Measurements from ENCODE around the gene FKBP15. TPM values are rescaled to one million over a fixed set of nuclear protein-coding genes. Genes with fewer than 3 reads are reported as not detected.

Gene FKBP15
- total and polyA plus RNA-seq, 2 of the 8 experiments (the other 6 are each of a cell fraction or from before 2014, with no cell fraction given), result 9.9 to 13.8 TPM

DNA sequence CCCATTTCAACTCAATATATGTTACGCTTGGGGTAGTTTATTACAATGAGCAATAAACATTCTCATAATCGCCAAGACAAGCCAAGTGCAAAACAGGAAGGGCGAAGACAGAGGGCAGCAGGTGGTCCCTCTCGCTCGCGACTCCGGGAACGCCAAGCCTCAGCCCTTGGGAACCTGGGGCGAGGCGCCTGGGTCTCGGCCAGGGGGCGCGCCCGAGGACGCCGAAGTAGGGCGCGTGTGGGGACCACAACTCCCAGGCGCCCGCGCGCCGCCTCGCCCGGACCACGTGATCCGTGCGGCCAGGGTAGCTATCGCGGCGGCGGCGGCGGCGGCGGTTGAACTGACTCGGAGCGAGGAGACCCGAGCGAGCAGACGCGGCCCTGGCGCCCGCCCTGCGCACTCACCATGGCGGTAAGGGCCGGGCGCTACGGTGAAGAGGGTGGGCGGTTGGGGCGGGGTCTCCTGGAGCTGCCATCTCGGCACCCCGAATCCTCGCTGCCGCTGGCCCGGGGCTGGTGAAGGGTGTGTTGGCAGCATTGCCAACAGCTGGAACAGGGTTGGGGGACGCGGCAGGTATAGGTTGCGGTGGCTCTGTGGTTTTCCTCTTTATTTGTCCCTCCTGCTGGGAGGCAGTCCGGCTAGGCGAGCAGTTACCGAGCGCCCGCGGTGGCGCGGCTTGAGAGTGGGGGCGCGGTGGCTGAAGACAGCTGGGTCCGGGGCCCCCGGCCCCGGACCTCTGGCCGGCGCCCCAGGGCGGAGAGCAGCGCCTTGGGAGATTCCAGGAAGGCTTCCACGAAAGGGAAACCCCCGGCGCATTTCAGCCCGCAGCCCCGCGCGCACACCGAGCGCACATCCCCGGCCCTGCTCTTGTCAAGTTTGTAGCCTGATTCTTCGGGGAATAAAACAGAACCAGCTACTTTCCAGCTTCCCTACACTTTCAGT is 70.1 kb downstream of the FKBP15 start, which contains the start of gene SLC31A2 (continued):
- TF ChIP-seq, protein P1, sequence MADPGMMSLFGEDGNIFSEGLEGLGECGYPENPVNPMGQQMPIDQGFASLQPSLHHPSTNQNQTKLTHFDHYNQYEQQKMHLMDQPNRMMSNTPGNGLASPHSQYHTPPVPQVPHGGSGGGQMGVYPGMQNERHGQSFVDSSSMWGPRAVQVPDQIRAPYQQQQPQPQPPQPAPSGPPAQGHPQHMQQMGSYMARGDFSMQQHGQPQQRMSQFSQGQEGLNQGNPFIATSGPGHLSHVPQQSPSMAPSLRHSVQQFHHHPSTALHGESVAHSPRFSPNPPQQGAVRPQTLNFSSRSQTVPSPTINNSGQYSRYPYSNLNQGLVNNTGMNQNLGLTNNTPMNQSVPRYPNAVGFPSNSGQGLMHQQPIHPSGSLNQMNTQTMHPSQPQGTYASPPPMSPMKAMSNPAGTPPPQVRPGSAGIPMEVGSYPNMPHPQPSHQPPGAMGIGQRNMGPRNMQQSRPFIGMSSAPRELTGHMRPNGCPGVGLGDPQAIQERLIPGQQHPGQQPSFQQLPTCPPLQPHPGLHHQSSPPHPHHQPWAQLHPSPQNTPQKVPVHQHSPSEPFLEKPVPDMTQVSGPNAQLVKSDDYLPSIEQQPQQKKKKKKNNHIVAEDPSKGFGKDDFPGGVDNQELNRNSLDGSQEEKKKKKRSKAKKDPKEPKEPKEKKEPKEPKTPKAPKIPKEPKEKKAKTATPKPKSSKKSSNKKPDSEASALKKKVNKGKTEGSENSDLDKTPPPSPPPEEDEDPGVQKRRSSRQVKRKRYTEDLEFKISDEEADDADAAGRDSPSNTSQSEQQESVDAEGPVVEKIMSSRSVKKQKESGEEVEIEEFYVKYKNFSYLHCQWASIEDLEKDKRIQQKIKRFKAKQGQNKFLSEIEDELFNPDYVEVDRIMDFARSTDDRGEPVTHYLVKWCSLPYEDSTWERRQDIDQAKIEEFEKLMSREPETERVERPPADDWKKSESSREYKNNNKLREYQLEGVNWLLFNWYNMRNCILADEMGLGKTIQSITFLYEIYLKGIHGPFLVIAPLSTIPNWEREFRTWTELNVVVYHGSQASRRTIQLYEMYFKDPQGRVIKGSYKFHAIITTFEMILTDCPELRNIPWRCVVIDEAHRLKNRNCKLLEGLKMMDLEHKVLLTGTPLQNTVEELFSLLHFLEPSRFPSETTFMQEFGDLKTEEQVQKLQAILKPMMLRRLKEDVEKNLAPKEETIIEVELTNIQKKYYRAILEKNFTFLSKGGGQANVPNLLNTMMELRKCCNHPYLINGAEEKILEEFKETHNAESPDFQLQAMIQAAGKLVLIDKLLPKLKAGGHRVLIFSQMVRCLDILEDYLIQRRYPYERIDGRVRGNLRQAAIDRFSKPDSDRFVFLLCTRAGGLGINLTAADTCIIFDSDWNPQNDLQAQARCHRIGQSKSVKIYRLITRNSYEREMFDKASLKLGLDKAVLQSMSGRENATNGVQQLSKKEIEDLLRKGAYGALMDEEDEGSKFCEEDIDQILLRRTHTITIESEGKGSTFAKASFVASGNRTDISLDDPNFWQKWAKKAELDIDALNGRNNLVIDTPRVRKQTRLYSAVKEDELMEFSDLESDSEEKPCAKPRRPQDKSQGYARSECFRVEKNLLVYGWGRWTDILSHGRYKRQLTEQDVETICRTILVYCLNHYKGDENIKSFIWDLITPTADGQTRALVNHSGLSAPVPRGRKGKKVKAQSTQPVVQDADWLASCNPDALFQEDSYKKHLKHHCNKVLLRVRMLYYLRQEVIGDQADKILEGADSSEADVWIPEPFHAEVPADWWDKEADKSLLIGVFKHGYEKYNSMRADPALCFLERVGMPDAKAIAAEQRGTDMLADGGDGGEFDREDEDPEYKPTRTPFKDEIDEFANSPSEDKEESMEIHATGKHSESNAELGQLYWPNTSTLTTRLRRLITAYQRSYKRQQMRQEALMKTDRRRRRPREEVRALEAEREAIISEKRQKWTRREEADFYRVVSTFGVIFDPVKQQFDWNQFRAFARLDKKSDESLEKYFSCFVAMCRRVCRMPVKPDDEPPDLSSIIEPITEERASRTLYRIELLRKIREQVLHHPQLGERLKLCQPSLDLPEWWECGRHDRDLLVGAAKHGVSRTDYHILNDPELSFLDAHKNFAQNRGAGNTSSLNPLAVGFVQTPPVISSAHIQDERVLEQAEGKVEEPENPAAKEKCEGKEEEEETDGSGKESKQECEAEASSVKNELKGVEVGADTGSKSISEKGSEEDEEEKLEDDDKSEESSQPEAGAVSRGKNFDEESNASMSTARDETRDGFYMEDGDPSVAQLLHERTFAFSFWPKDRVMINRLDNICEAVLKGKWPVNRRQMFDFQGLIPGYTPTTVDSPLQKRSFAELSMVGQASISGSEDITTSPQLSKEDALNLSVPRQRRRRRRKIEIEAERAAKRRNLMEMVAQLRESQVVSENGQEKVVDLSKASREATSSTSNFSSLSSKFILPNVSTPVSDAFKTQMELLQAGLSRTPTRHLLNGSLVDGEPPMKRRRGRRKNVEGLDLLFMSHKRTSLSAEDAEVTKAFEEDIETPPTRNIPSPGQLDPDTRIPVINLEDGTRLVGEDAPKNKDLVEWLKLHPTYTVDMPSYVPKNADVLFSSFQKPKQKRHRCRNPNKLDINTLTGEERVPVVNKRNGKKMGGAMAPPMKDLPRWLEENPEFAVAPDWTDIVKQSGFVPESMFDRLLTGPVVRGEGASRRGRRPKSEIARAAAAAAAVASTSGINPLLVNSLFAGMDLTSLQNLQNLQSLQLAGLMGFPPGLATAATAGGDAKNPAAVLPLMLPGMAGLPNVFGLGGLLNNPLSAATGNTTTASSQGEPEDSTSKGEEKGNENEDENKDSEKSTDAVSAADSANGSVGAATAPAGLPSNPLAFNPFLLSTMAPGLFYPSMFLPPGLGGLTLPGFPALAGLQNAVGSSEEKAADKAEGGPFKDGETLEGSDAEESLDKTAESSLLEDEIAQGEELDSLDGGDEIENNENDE (IDR thresholded peaks at IDR 0.05; ENCODE audit: insufficient replicate concordance, low read length), result no peak
- TF ChIP-seq BACH1 (IDR thresholded peaks at IDR 0.05; ENCODE audit: low read length), result no peak
- peak; percentile 76 for TF ChIP-seq KDM4A (IDR thresholded peaks at IDR 0.05; ENCODE audit: low read depth, low read length, severe bottlenecking)
- no peak for TF ChIP-seq CHD1 (IDR thresholded peaks at IDR 0.05; ENCODE audit: low read depth, low read length)
- TF ChIP-seq ASH2L (IDR thresholded peaks at IDR 0.05; ENCODE audit: low read length), result peak; percentile 85
- TF ChIP-seq, protein P2, sequence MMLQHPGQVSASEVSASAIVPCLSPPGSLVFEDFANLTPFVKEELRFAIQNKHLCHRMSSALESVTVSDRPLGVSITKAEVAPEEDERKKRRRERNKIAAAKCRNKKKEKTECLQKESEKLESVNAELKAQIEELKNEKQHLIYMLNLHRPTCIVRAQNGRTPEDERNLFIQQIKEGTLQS (IDR thresholded peaks at IDR 0.05; ENCODE audit: insufficient read depth, low read depth, low read length), result peak; percentile 82
- TF ChIP-seq SAP30 (IDR thresholded peaks at IDR 0.05; ENCODE audit: insufficient read depth, insufficient replicate concordance, low read length), result peak; percentile 79
- TF ChIP-seq TBP (IDR thresholded peaks at IDR 0.05; ENCODE audit: low read depth, low read length), result peak; percentile 18; the same call in 1 of the 2 replicates

Data from H1 (cell line).